ENCODE data around the gene FIGNL1. TPM values are rescaled to one million over a fixed set of nuclear protein-coding genes. Genes with fewer than 3 reads are reported as not detected.

FIGNL1 gene
- total and polyA plus RNA-seq, 10 of the 15 experiments (the other 5 are each of a cell fraction or from before 2014, with no cell fraction given) = 11.5 to 37.4 (median 29.0) TPM

GRCh38 chr7:50400114-50400513 lies 50.0 kb downstream of the FIGNL1 start:
- no peak for DNase-seq (ENCODE audit: low read depth, low spot score)
- RAD21 ChIA-PET (ENCODE audit: unreplicated experiment) = no interaction called here
- H3K9ac ChIP-seq (ENCODE audit: control insufficient read depth, insufficient read depth, low read length) = no peak overlapping the region
- no peaks in the 10 kb centered on the region for H3K27me3 ChIP-seq (replicated peaks in 1 of 2; ENCODE audit: control insufficient read depth in 2 of 2, insufficient read depth in 2 of 2, low read length in 1 of 2)
- H3K36me3 ChIP-seq (ENCODE audit: control insufficient read depth in 2 of 2, insufficient read depth in 2 of 2, low read length in 1 of 2) = peaks cover 13 to 16% of the 10 kb centered on the region in 2 experiments; a peak in 3 of 4 replicates
- H3K4me1 ChIP-seq (ENCODE audit: control insufficient read depth, insufficient read depth, low read length) = peaks cover 38% of the 10 kb centered on the region
- SMC1A ChIA-PET (ENCODE audit: uncharacterized antibody, unreplicated experiment) = no interaction called here
- H3K9me3 ChIP-seq (replicated peaks; ENCODE audit: control insufficient read depth, insufficient read depth, low read length) = no peaks in the 10 kb centered on the region; the same call in 2 of the 3 replicates
- POLR2A ChIA-PET = no interaction called here
- H3K27ac ChIP-seq (ENCODE audit: control insufficient read depth, insufficient read depth) = no peak overlapping the region
- intact Hi-C loops (cut with micrococcal nuclease; ENCODE audit: unreplicated experiment) = no loop called here
- no peak overlapping the region for H2AFZ ChIP-seq (ENCODE audit: control insufficient read depth, low read depth, low read length)
- WGBS (ENCODE audit: insufficient coverage, insufficient replicate concordance, low lambda C conversion rate, missing lambda C conversion rate) = over 99% methylated on average over 41 of the region's 41 CpGs
- H3K79me2 ChIP-seq (ENCODE audit: control insufficient read depth, insufficient read depth, low read length) = no peaks in the 10 kb centered on the region; the same call in 1 of the 2 replicates
- FAIRE-seq = no peak
- in situ Hi-C loops (cut with MboI) = no loop called here
- BruUV-seq (replicated peaks) = no TSS peak
- ATAC-seq = no peak
- CTCF ChIA-PET = no interaction called here
- H4K20me1 ChIP-seq (ENCODE audit: control insufficient read depth, insufficient read depth) = no peaks in the 10 kb centered on the region
- H3K4me3 ChIP-seq = no peak overlapping the region
- no peak overlapping the region for H3K4me2 ChIP-seq (ENCODE audit: control insufficient read depth, insufficient read depth)
- no peak for TF ChIP-seq YY1 (IDR thresholded peaks at IDR 0.05; ENCODE audit: low read depth, low read length)
- no peak for TF ChIP-seq POLR2AphosphoS2 (IDR thresholded peaks at IDR 0.05; ENCODE audit: low read depth, low read length)
- no peak for TF ChIP-seq ZNF622 (IDR thresholded peaks at IDR 0.05)

- DNase-seq (ENCODE audit: low read depth, low spot score) (no peak), ATAC-seq (no peak), FAIRE-seq (no peak)
- Histone ChIP-seq H3K27me3 (replicated peaks in 1 of 2; ENCODE audit: control insufficient read depth in 2 of 2, insufficient read depth in 2 of 2, low read length in 1 of 2) (no peaks in the 10 kb centered on the region), H3K36me3 (ENCODE audit: control insufficient read depth in 2 of 2, insufficient read depth in 2 of 2, low read length in 1 of 2) (peaks cover 13 to 16% of the 10 kb centered on the region in 2 experiments; a peak in 3 of 4 replicates), H3K27ac (ENCODE audit: control insufficient read depth, insufficient read depth) (no peak overlapping the region), H3K4me2 (ENCODE audit: control insufficient read depth, insufficient read depth) (no peak overlapping the region), H3K4me3 (no peak overlapping the region), H3K9ac (ENCODE audit: control insufficient read depth, insufficient read depth, low read length) (no peak overlapping the region), H2AFZ (ENCODE audit: control insufficient read depth, low read depth, low read length) (no peak overlapping the region), H4K20me1 (ENCODE audit: control insufficient read depth, insufficient read depth) (no peaks in the 10 kb centered on the region), H3K79me2 (ENCODE audit: control insufficient read depth, insufficient read depth, low read length) (no peaks in the 10 kb centered on the region; the same call in 1 of the 2 replicates), H3K9me3 (replicated peaks; ENCODE audit: control insufficient read depth, insufficient read depth, low read length) (no peaks in the 10 kb centered on the region; the same call in 2 of the 3 replicates), H3K4me1 (ENCODE audit: control insufficient read depth, insufficient read depth, low read length) (peaks cover 33% of the 10 kb centered on the region)
- ChIA-PET SMC1A (ENCODE audit: uncharacterized antibody, unreplicated experiment) (interaction anchor here (1.1 kb wide), 1 partner anchor 244 kb away, joined by 3 read pairs; no protein-coding TSS in a partner anchor), RAD21 (ENCODE audit: unreplicated experiment) (no interaction called here), CTCF (no interaction called here), POLR2A (no interaction called here)
- BruUV-seq (replicated peaks) = no TSS peak
- 95% methylated on average over 18 of the region's 21 CpGs for WGBS (ENCODE audit: insufficient coverage, insufficient replicate concordance, low lambda C conversion rate, missing lambda C conversion rate)
- no peak for TF ChIP-seq NBN (IDR thresholded peaks at IDR 0.05)
- in situ Hi-C loops (cut with MboI) (no loop called here), intact Hi-C loops (cut with micrococcal nuclease; ENCODE audit: unreplicated experiment) (loop anchor here (1.0 kb wide), 1 partner anchor 15 kb away; no protein-coding TSS in a partner anchor)
These were observed 50.5 kb downstream of the FIGNL1 start for GRCh38 chr7:50399635-50400034.
